SK-N-SH treated with all-trans-retinoic acid at 6 μM for 48 hours (cell line): Measurements from ENCODE around the gene TAF1B.

Experiments used
- ATAC-seq: fragments of 200-7000 bp; cut with Tn5 transposase; 3 replicates; pipeline ENCODE4 v1.9.1; 2020; ENCODE audit warnings: mild to moderate bottlenecking, moderate library complexity
- ARNTL ChIP-seq: fragments of 450-650 bp; formaldehyde crosslinking; IDR thresholded peaks from 2 replicates; pipeline ENCODE4 v1.5.0; 2020; ENCODE audit warnings: low read depth, mild to moderate bottlenecking, moderate library complexity, borderline replicate concordance
- BACH2 ChIP-seq: fragments of 250-450 bp; sonication (Bioruptor Pico); IDR thresholded peaks from 2 replicates; pipeline ENCODE4 v1.9.0; 2021; ENCODE audit warnings: mild to moderate bottlenecking, borderline replicate concordance
- CREB5 ChIP-seq: fragments of 250-450 bp; sonication (Bioruptor Pico); IDR thresholded peaks from 2 replicates; pipeline ENCODE4 v1.5.1; 2020; ENCODE audit warnings: low read depth, mild to moderate bottlenecking, moderate library complexity
- CSDC2 ChIP-seq: fragments of 250-450 bp; sonication (Bioruptor Pico); IDR thresholded peaks from 2 replicates; pipeline ENCODE4 v1.5.0; 2020; ENCODE audit warnings: mild to moderate bottlenecking, moderate library complexity
- CSRNP3 ChIP-seq: fragments of 250-450 bp; sonication (Bioruptor Pico); IDR thresholded peaks from 2 replicates; pipeline ENCODE4 v1.5.1; 2021; ENCODE audit warnings: mild to moderate bottlenecking, moderate library complexity
- ESRRG ChIP-seq: fragments of 250-450 bp; sonication (Bioruptor Pico); IDR thresholded peaks from 2 replicates; pipeline ENCODE4 v1.6.1; 2021; ENCODE audit warnings: mild to moderate bottlenecking
- GLIS3 ChIP-seq: fragments of 250-450 bp; sonication (Bioruptor Pico); IDR thresholded peaks from 2 replicates; pipeline ENCODE4 v1.5.0; 2020; ENCODE audit warnings: mild to moderate bottlenecking, moderate library complexity
- ISL1 ChIP-seq: fragments of 250-450 bp; sonication (Bioruptor Pico); IDR thresholded peaks from 2 replicates; pipeline ENCODE4 v2.1.2; 2022; ENCODE audit warnings: mild to moderate bottlenecking, moderate library complexity
- PATZ1 ChIP-seq: fragments of 250-450 bp; sonication (Bioruptor Pico); IDR thresholded peaks from 2 replicates; pipeline ENCODE4 v1.8.0; 2020; ENCODE audit warnings: mild to moderate bottlenecking, moderate library complexity, borderline replicate concordance
- POU6F1 ChIP-seq: fragments of 250-450 bp; sonication (Bioruptor Pico); IDR thresholded peaks from 2 replicates; pipeline ENCODE4 v1.8.0; 2021; ENCODE audit warnings: low read depth, mild to moderate bottlenecking, moderate library complexity, borderline replicate concordance
- PPARA ChIP-seq: fragments of 250-450 bp; sonication (Bioruptor Pico); IDR thresholded peaks from 2 replicates; pipeline ENCODE4 v1.5.0; 2020; ENCODE audit warnings: mild to moderate bottlenecking, borderline replicate concordance
- RARB ChIP-seq: fragments of 250-450 bp; sonication (Bioruptor Pico); IDR thresholded peaks from 2 replicates; pipeline ENCODE4 v1.8.0; 2021; ENCODE audit warnings: mild to moderate bottlenecking, moderate library complexity
- SNAI2 ChIP-seq: fragments of 250-450 bp; sonication (Bioruptor Pico); IDR thresholded peaks from 2 replicates; pipeline ENCODE4 v1.5.0; 2020; ENCODE audit warnings: mild to moderate bottlenecking, moderate library complexity
- TCF4 ChIP-seq: fragments of 250-450 bp; sonication (Bioruptor Pico); IDR thresholded peaks from 2 replicates; pipeline ENCODE4 v1.8.0; 2021; ENCODE audit warnings: mild to moderate bottlenecking, moderate library complexity, borderline replicate concordance
- TOX ChIP-seq: fragments of 250-450 bp; sonication (Bioruptor Pico); IDR thresholded peaks from 2 replicates; pipeline ENCODE4 v1.8.0; 2021; ENCODE audit warnings: mild to moderate bottlenecking, moderate library complexity, borderline replicate concordance
- TSHZ2 ChIP-seq: fragments of 250-450 bp; sonication (Bioruptor Pico); IDR thresholded peaks from 2 replicates; pipeline ENCODE4 v1.5.0; 2020; ENCODE audit warnings: mild to moderate bottlenecking, moderate library complexity
- ZC3H10 ChIP-seq: fragments of 250-450 bp; sonication (Bioruptor Pico); IDR thresholded peaks from 2 replicates; pipeline ENCODE4 v1.5.1; 2021; ENCODE audit warnings: mild to moderate bottlenecking, moderate library complexity
- ZFP3 ChIP-seq: fragments of 250-450 bp; sonication (Bioruptor Pico); IDR thresholded peaks from 2 replicates; pipeline ENCODE4 v1.5.0; 2020; ENCODE audit warnings: mild to moderate bottlenecking, moderate library complexity
- ZFP30 ChIP-seq: fragments of 450-650 bp; formaldehyde crosslinking; IDR thresholded peaks from 2 replicates; pipeline ENCODE4 v1.5.0; 2022; ENCODE audit warnings: mild to moderate bottlenecking, moderate library complexity
- ZNF565 ChIP-seq: fragments of 450-650 bp; formaldehyde crosslinking; conservative IDR thresholded peaks from 2 replicates; pipeline ENCODE4 v1.5.0; 2020; ENCODE audit warnings: low read depth, mild to moderate bottlenecking, moderate library complexity
- ZNF70 ChIP-seq: fragments of 450-650 bp; formaldehyde crosslinking; IDR thresholded peaks from 2 replicates; pipeline ENCODE4 v1.5.0; 2020; ENCODE audit warnings: mild to moderate bottlenecking, moderate library complexity
- ZNF8 ChIP-seq: fragments of 450-650 bp; formaldehyde crosslinking; IDR thresholded peaks from 2 replicates; pipeline ENCODE4 v1.5.0; 2020; ENCODE audit warnings: mild to moderate bottlenecking, moderate library complexity

Gene TAF1B

GRCh38 chr2:9966491-9967022, 123.3 kb downstream of the TAF1B start:
- no peak for TF ChIP-seq ZFP30 (CRISPR knock-in tag)
- TF ChIP-seq TSHZ2, result no peak
- no peak for TF ChIP-seq PATZ1 (CRISPR knock-in tag)
- TF ChIP-seq BACH2 (CRISPR knock-in tag), result no peak
- TF ChIP-seq RARB (CRISPR knock-in tag), result no peak
- no peak for TF ChIP-seq ZNF70 (CRISPR knock-in tag)
- no peak for TF ChIP-seq ZNF565
- no peak for TF ChIP-seq TCF4 (CRISPR knock-in tag)
- TF ChIP-seq ESRRG, result no peak
- no peak for TF ChIP-seq TOX (CRISPR knock-in tag)
- TF ChIP-seq SNAI2, result no peak
- no peak for TF ChIP-seq CREB5
- TF ChIP-seq ZNF8 (CRISPR knock-in tag), result no peak
- no peak for TF ChIP-seq CSRNP3 (CRISPR knock-in tag)
- no peak for ATAC-seq

- no peak for TF ChIP-seq ZNF70 (CRISPR knock-in tag)
- no peak for TF ChIP-seq ESRRG
- no peak for TF ChIP-seq ZC3H10 (CRISPR knock-in tag)
- no peak for TF ChIP-seq POU6F1 (CRISPR knock-in tag)
- TF ChIP-seq ISL1 (CRISPR knock-in tag), result no peak
- TF ChIP-seq RARB (CRISPR knock-in tag), result no peak
- TF ChIP-seq TSHZ2, result no peak
- TF ChIP-seq CSRNP3 (CRISPR knock-in tag), result no peak
- TF ChIP-seq GLIS3, result no peak
- TF ChIP-seq PATZ1 (CRISPR knock-in tag), result no peak
- no peak for TF ChIP-seq ARNTL
- TF ChIP-seq TOX (CRISPR knock-in tag), result no peak
- TF ChIP-seq ZNF565, result no peak
- TF ChIP-seq PPARA, result no peak
- no peak for TF ChIP-seq ZFP30 (CRISPR knock-in tag)
- no peak for TF ChIP-seq ZFP3 (CRISPR knock-in tag)
- TF ChIP-seq CSDC2 (CRISPR knock-in tag), result no peak
- TF ChIP-seq BACH2 (CRISPR knock-in tag), result no peak
- ATAC-seq, result no peak
Measured at GRCh38 chr2:9967053-9967775, 123.9 kb downstream of the TAF1B start.
